Neural cell (in vitro differentiated cells): ENCODE results near the gene OR14A16. TPM values are rescaled to one million over a fixed set of nuclear protein-coding genes. Genes with fewer than 3 reads are reported as not detected.

ENCODE experiments used
- H2AFZ ChIP-seq: fragments of 200-600, 300-800 bp; sonication (generic), shearing (Covaris generic); 2 replicates; pipeline ENCODE4 v1.6.0; 2014; ENCODE audit warnings: low read depth, mild to moderate bottlenecking, antibody characterized with exemption, low read length, moderate library complexity
- H3F3A ChIP-seq: fragments of 200-600 bp; shearing (Covaris generic); 2 replicates; pipeline ENCODE4 v1.6.1; 2016; ENCODE audit warnings: mild to moderate bottlenecking, moderate library complexity, mixed read lengths, antibody characterized with exemption, low read length; ENCODE audit not compliant: insufficient read depth, poor library complexity, severe bottlenecking
- H3K27ac ChIP-seq: fragments of 200-600, 300-800 bp; sonication (generic), shearing (Covaris generic); 2 replicates; pipeline ENCODE4 v1.5.1; 2014; ENCODE audit warnings: mild to moderate bottlenecking, low read length, moderate library complexity
- H3K27me3 ChIP-seq: fragments of 300-800, 200-600 bp; sonication (generic), shearing (Covaris generic); 2 replicates; pipeline ENCODE4 v1.6.0; 2014; ENCODE audit warnings: mild to moderate bottlenecking, low read depth, low read length, moderate library complexity; ENCODE audit not compliant: insufficient read depth
- H3K36me3 ChIP-seq: fragments of 300-800, 200-600 bp; sonication (generic), shearing (Covaris generic); 2 replicates; pipeline ENCODE4 v1.5.1; 2014; ENCODE audit warnings: mild to moderate bottlenecking, antibody characterized with exemption, low read length, moderate library complexity; ENCODE audit not compliant: insufficient read depth
- H3K4me2 ChIP-seq: fragments of 300-800, 200-600 bp; sonication (generic), shearing (Covaris generic); 2 replicates; pipeline ENCODE4 v1.6.0; 2014; ENCODE audit warnings: mild to moderate bottlenecking, low read length
- H3K4me3 ChIP-seq: fragments of 300-800, 200-600 bp; sonication (generic), shearing (Covaris generic); 2 replicates; pipeline ENCODE4 v1.5.1; 2014; ENCODE audit warnings: mild to moderate bottlenecking, low read length, moderate library complexity
- H3K79me2 ChIP-seq: fragments of 200-600 bp; shearing (Covaris generic); replicated peaks from 2 replicates; pipeline ENCODE4 v1.6.0; 2014; ENCODE audit warnings: mild to moderate bottlenecking, low read length, moderate library complexity; ENCODE audit not compliant: insufficient read depth
- H3K9ac ChIP-seq: fragments of 300-800, 200-600 bp; sonication (generic), shearing (Covaris generic); 2 replicates; pipeline ENCODE4 v1.6.1; 2016; ENCODE audit warnings: mild to moderate bottlenecking, low read length, mixed read lengths
- H3K9me2 ChIP-seq: fragments of 200-600 bp; shearing (Covaris generic); 2 replicates; pipeline ENCODE4 v1.6.1; 2016; ENCODE audit warnings: mild to moderate bottlenecking, low read length, mixed read lengths; ENCODE audit not compliant: insufficient read depth
- H3K9me3 ChIP-seq: fragments of 200-600, 300-800 bp; sonication (generic), shearing (Covaris generic); 2 replicates; pipeline ENCODE4 v1.6.1; 2016; ENCODE audit warnings: mild to moderate bottlenecking, mixed run types, low read length, moderate library complexity, mixed read lengths
- H4K20me1 ChIP-seq: fragments of 200-600 bp; shearing (Covaris generic); 2 replicates; pipeline ENCODE4 v1.6.1; 2016; ENCODE audit warnings: mild to moderate bottlenecking, mixed run types; ENCODE audit not compliant: insufficient read depth
- EP300 ChIP-seq: fragments of 450-650 bp; conservative IDR thresholded peaks from 2 replicates; pipeline ENCODE4 v1.6.1; 2014; ENCODE audit warnings: antibody characterized with exemption, mild to moderate bottlenecking, moderate library complexity; ENCODE audit not compliant: poor library complexity, severe bottlenecking
- EZH2 ChIP-seq: fragments of 200-600, 300-800 bp; shearing (Covaris generic), sonication (generic); IDR thresholded peaks from 2 replicates; pipeline ENCODE4 v1.6.1; 2014; ENCODE audit warnings: antibody characterized with exemption, low read length, borderline replicate concordance, mild to moderate bottlenecking; ENCODE audit not compliant: insufficient read depth, poor library complexity, severe bottlenecking
- MXI1 ChIP-seq: fragments of 450-650 bp; conservative IDR thresholded peaks from 2 replicates; pipeline ENCODE4 v1.6.1; 2014; ENCODE audit warnings: antibody characterized with exemption, mild to moderate bottlenecking; ENCODE audit not compliant: poor library complexity, severe bottlenecking
- POLR2AphosphoS5 ChIP-seq: IDR thresholded peaks from 2 replicates; pipeline ENCODE4 v1.6.1; 2012
- REST ChIP-seq: IDR thresholded peaks from 2 replicates; pipeline ENCODE4 v1.6.1; 2012; ENCODE audit warnings: borderline replicate concordance
- SMC3 ChIP-seq: fragments of 450-650 bp; conservative IDR thresholded peaks from 2 replicates; pipeline ENCODE4 v1.6.1; 2014; ENCODE audit warnings: antibody characterized with exemption, mild to moderate bottlenecking, moderate library complexity; ENCODE audit not compliant: poor library complexity
- TAF1 ChIP-seq: IDR thresholded peaks from 2 replicates; pipeline ENCODE4 v1.6.1; 2012; ENCODE audit warnings: low read depth
- polyA plus RNA-seq: library from polyadenylated mRNA; depleted of rRNA; stranded (reverse); fragments of >200 nt; gene quantifications from 2 replicates; pipeline ENCODE4 v1.2.3, GENCODE V29; 2014
- TF ChIP-seq, protein P1 (sequence below): fragments of 450-650 bp; IDR thresholded peaks from 2 replicates; pipeline ENCODE4 v1.5.1; 2014; ENCODE audit warnings: antibody characterized with exemption, mild to moderate bottlenecking, moderate library complexity; ENCODE audit not compliant: poor library complexity, severe bottlenecking

Gene OR14A16
- polyA plus RNA-seq, 1 donor from 2014 or later: not detected

GRCh38 chr1:247845693-247846017, 21.7 kb upstream of the OR14A16 start:
- H3F3A ChIP-seq: no peaks in the 10 kb centered on the region
- no peak overlapping the region for H3K27ac ChIP-seq
- no peak overlapping the region for H3K9ac ChIP-seq
- no peak overlapping the region for H2AFZ ChIP-seq
- H3K4me3 ChIP-seq: no peak overlapping the region
- no peaks in the 10 kb centered on the region for H3K9me3 ChIP-seq
- H4K20me1 ChIP-seq: no peaks in the 10 kb centered on the region
- TF ChIP-seq MXI1: no peak
- no peak for TF ChIP-seq REST
- H3K27me3 ChIP-seq: no peaks in the 10 kb centered on the region
- H3K9me2 ChIP-seq: no peaks in the 10 kb centered on the region
- H3K79me2 ChIP-seq: no peaks in the 10 kb centered on the region
- no peaks in the 10 kb centered on the region for H3K36me3 ChIP-seq
- no peak overlapping the region for H3K4me2 ChIP-seq

DNA sequence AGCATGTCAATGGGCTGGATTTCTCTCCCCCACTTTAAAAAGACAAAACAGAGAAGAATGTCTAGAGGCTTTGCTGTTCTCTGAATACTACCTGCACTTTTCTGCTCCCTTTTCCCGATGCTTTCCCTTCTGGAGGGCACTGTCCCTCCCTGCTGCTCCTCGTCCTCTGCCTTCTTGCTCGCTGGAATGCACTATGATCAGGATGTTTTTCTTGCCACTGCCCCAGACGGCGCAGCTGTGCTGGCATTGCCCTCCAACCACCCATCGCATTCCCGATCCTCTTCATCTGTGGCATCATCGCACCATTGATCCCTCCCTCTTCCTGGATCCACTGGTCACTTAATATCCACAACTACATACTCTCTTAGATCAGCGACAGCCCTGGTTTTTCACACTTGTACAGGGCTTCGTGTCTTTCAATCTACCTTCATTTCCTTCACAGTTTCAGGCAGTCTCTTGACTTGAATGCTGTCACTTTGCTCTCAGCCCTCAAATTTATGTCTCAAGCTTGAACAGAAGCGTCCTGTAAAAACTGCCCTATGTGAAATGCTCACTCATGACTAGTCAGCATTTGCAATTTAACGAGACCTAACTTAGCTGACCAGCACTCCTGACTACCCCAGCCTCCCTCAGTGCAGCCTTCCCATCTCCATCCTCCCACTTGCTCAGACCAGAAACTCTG, 21.2 kb upstream of the OR14A16 start:
- H3K27ac ChIP-seq: no peak overlapping the region
- H3K36me3 ChIP-seq: no peaks in the 10 kb centered on the region
- no peak overlapping the region for H2AFZ ChIP-seq
- no peak overlapping the region for H3K4me2 ChIP-seq
- H3K4me3 ChIP-seq: no peak overlapping the region
- H3K79me2 ChIP-seq: no peaks in the 10 kb centered on the region
- H3F3A ChIP-seq: no peaks in the 10 kb centered on the region
- H3K27me3 ChIP-seq: no peaks in the 10 kb centered on the region
- no peaks in the 10 kb centered on the region for H4K20me1 ChIP-seq
- TF ChIP-seq POLR2AphosphoS5 (no peak), SMC3 (no peak), EZH2 (no peak)
- TF ChIP-seq, protein P1, sequence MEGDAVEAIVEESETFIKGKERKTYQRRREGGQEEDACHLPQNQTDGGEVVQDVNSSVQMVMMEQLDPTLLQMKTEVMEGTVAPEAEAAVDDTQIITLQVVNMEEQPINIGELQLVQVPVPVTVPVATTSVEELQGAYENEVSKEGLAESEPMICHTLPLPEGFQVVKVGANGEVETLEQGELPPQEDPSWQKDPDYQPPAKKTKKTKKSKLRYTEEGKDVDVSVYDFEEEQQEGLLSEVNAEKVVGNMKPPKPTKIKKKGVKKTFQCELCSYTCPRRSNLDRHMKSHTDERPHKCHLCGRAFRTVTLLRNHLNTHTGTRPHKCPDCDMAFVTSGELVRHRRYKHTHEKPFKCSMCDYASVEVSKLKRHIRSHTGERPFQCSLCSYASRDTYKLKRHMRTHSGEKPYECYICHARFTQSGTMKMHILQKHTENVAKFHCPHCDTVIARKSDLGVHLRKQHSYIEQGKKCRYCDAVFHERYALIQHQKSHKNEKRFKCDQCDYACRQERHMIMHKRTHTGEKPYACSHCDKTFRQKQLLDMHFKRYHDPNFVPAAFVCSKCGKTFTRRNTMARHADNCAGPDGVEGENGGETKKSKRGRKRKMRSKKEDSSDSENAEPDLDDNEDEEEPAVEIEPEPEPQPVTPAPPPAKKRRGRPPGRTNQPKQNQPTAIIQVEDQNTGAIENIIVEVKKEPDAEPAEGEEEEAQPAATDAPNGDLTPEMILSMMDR: no peak
- no peaks in the 10 kb centered on the region for H3K9me3 ChIP-seq
- H3K9ac ChIP-seq: no peak overlapping the region
- H3K9me2 ChIP-seq: no peaks in the 10 kb centered on the region

DNA sequence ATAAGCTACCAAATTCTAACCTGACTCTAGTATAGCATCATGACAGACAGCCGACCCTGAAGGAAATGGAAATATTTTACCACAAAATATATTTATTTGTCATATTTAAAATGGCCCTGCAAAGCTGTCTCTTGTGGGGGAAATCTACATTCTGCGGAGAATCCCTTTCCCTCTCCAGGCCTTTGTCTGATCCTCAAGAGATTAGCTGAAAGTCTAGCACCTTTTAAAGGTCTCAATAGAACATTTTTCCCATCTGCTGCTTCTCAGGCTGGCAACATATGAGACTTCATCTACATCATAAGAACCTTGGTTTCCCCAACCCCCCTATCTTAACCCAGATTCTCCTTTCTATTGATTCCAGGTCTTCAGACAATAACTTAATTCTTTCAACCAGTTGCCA, 19.5 kb upstream of the OR14A16 start:
- H3F3A ChIP-seq: no peaks in the 10 kb centered on the region
- no peaks in the 10 kb centered on the region for H4K20me1 ChIP-seq
- H3K79me2 ChIP-seq: no peaks in the 10 kb centered on the region
- H3K27me3 ChIP-seq: no peaks in the 10 kb centered on the region
- no peak overlapping the region for H2AFZ ChIP-seq
- no peak overlapping the region for H3K4me2 ChIP-seq
- no peaks in the 10 kb centered on the region for H3K9me2 ChIP-seq
- no peak overlapping the region for H3K9ac ChIP-seq
- H3K27ac ChIP-seq: no peak overlapping the region
- no peak for TF ChIP-seq TAF1
- TF ChIP-seq EP300: no peak
- no peak for TF ChIP-seq POLR2AphosphoS5
- H3K9me3 ChIP-seq: no peaks in the 10 kb centered on the region
- no peaks in the 10 kb centered on the region for H3K36me3 ChIP-seq
- no peak overlapping the region for H3K4me3 ChIP-seq
